HEK293 (cell line): ENCODE data around the gene ZNF597.

Experiments used
- CTCF ChIA-PET: fragments of 350-600 bp; formaldehyde crosslinking; extraction: SDS; loops from one replicate; lab custom pipeline; 2021; ENCODE audit warnings: antibody characterized with exemption; lab: Yijun Ruan, JAX
- POLR2A ChIA-PET: fragments of 300-600 bp; formaldehyde crosslinking; extraction: SDS; loops from one replicate; lab custom pipeline; 2020; ENCODE audit warnings: antibody characterized with exemption, inconsistent platforms; lab: Yijun Ruan, JAX
- H3K27ac ChIP-seq: fragments of 200-500 bp; sonication (Bioruptor generic); 2 replicates; pipeline ENCODE4 v1.5.1; 2014; ENCODE audit warnings: low read depth, low read length, control low read depth, inconsistent platforms; ENCODE audit errors: extremely low read depth
- H3K36me3 ChIP-seq, 2 experiments: fragments of 200-500 bp in 1 of 2; sonication (Bioruptor generic) in 1 of 2; 1 replicate in 1 of 2; 2 replicates in 1 of 2; pipeline ENCODE4 v1.5.1; 2014 to 2017; ENCODE audit warnings: inconsistent platforms in 2 of 2, low read length in 2 of 2; ENCODE audit not compliant: control insufficient read depth in 2 of 2, insufficient read depth in 1 of 2
- H3K4me1 ChIP-seq: fragments of 200-500 bp; sonication (Bioruptor generic); 2 replicates; pipeline ENCODE4 v1.5.1; 2014; ENCODE audit warnings: mild to moderate bottlenecking, low read length, inconsistent platforms; ENCODE audit not compliant: control insufficient read depth, insufficient read depth
- H3K4me3 ChIP-seq: 2 replicates; pipeline ENCODE4 v1.5.1; 2011; ENCODE audit warnings: low read depth, mild to moderate bottlenecking, control low read depth, low read length, moderate library complexity
- H3K9me3 ChIP-seq: fragments of 200-500 bp; sonication (Bioruptor generic); 2 replicates; pipeline ENCODE4 v1.5.1; 2014; ENCODE audit warnings: low read depth, low read length, inconsistent platforms; ENCODE audit not compliant: control insufficient read depth, insufficient read depth
- KLF1 ChIP-seq: fragments of 450-650 bp; formaldehyde crosslinking; IDR thresholded peaks from 2 replicates; pipeline ENCODE4 v1.5.1; 2016; ENCODE audit warnings: missing biosample characterization, missing genetic modification characterization
- KLF16 ChIP-seq: fragments of 450-650 bp; formaldehyde crosslinking; IDR thresholded peaks from 2 replicates; pipeline ENCODE4 v1.5.1; 2017; ENCODE audit warnings: missing biosample characterization, missing genetic modification characterization
- MEIS1 ChIP-seq: sonication (generic); formaldehyde crosslinking; IDR thresholded peaks from 2 replicates; pipeline ENCODE4 v1.8.1; 2022; ENCODE audit warnings: missing genetic modification reagents, mild to moderate bottlenecking, borderline replicate concordance
- SCRT2 ChIP-seq: fragments of 450-650 bp; formaldehyde crosslinking; IDR thresholded peaks from 2 replicates; pipeline ENCODE4 v1.5.1; 2016; ENCODE audit warnings: missing biosample characterization, missing genetic modification characterization
- TCF7L2 ChIP-seq: IDR thresholded peaks from 2 replicates; pipeline ENCODE4 v1.6.1; 2011; ENCODE audit warnings: low read depth, mild to moderate bottlenecking, inconsistent platforms, low read length, moderate library complexity, borderline replicate concordance
- ZBTB10 ChIP-seq: fragments of 450-650 bp; formaldehyde crosslinking; IDR thresholded peaks from 2 replicates; pipeline ENCODE4 v1.5.1; 2016; ENCODE audit warnings: missing biosample characterization, missing genetic modification characterization
- ZFHX2 ChIP-seq: fragments of 450-650 bp; formaldehyde crosslinking; conservative IDR thresholded peaks from 2 replicates; pipeline ENCODE4 v1.5.1; 2016; ENCODE audit warnings: missing biosample characterization, missing genetic modification characterization
- ZNF10 ChIP-seq: fragments of 450-650 bp; formaldehyde crosslinking; IDR thresholded peaks from 2 replicates; pipeline ENCODE4 v1.5.1; 2017; ENCODE audit warnings: missing biosample characterization, missing genetic modification characterization
- ZNF114 ChIP-seq: fragments of 450-650 bp; formaldehyde crosslinking; IDR thresholded peaks from 2 replicates; pipeline ENCODE4 v1.5.0; 2017; ENCODE audit warnings: missing biosample characterization, missing genetic modification characterization
- ZNF132 ChIP-seq: fragments of 450-650 bp; formaldehyde crosslinking; IDR thresholded peaks from 2 replicates; pipeline ENCODE4 v1.5.1; 2017; ENCODE audit warnings: missing biosample characterization, missing genetic modification characterization, borderline replicate concordance
- ZNF155 ChIP-seq: fragments of 450-650 bp; formaldehyde crosslinking; IDR thresholded peaks from 2 replicates; pipeline ENCODE4 v1.5.1; 2016; ENCODE audit warnings: missing biosample characterization, missing genetic modification characterization
- ZNF18 ChIP-seq: fragments of 450-650 bp; formaldehyde crosslinking; IDR thresholded peaks from 2 replicates; pipeline ENCODE4 v1.5.1; 2016; ENCODE audit warnings: missing biosample characterization, missing genetic modification characterization
- ZNF221 ChIP-seq: fragments of 450-650 bp; formaldehyde crosslinking; IDR thresholded peaks from 2 replicates; pipeline ENCODE4 v1.5.1; 2017; ENCODE audit warnings: missing biosample characterization, missing genetic modification characterization, borderline replicate concordance
- ZNF248 ChIP-seq: fragments of 450-650 bp; formaldehyde crosslinking; IDR thresholded peaks from 2 replicates; pipeline ENCODE4 v1.5.1; 2017; ENCODE audit warnings: missing biosample characterization, missing genetic modification characterization
- ZNF350 ChIP-seq: fragments of 450-650 bp; formaldehyde crosslinking; IDR thresholded peaks from 2 replicates; pipeline ENCODE4 v1.5.0; 2017; ENCODE audit warnings: missing biosample characterization, mild to moderate bottlenecking, missing genetic modification characterization
- ZNF366 ChIP-seq: fragments of 450-650 bp; formaldehyde crosslinking; conservative IDR thresholded peaks from 2 replicates; pipeline ENCODE4 v1.5.1; 2016; ENCODE audit warnings: missing biosample characterization, missing genetic modification characterization
- ZNF398 ChIP-seq: fragments of 450-650 bp; formaldehyde crosslinking; IDR thresholded peaks from 2 replicates; pipeline ENCODE4 v1.5.1; 2017; ENCODE audit warnings: missing biosample characterization, missing genetic modification characterization
- ZNF530 ChIP-seq: fragments of 450-650 bp; formaldehyde crosslinking; IDR thresholded peaks from 2 replicates; pipeline ENCODE4 v1.5.1; 2016; ENCODE audit warnings: low read depth, missing biosample characterization, missing genetic modification characterization
- ZNF558 ChIP-seq: fragments of 450-650 bp; formaldehyde crosslinking; IDR thresholded peaks from 2 replicates; pipeline ENCODE4 v1.5.1; 2016; ENCODE audit warnings: missing biosample characterization, missing genetic modification characterization
- ZNF571 ChIP-seq: fragments of 450-650 bp; formaldehyde crosslinking; IDR thresholded peaks from 2 replicates; pipeline ENCODE4 v1.5.0; 2017; ENCODE audit warnings: missing biosample characterization, missing genetic modification characterization
- ZNF580 ChIP-seq: fragments of 450-650 bp; formaldehyde crosslinking; IDR thresholded peaks from 2 replicates; pipeline ENCODE4 v1.5.1; 2016; ENCODE audit warnings: missing biosample characterization, missing genetic modification characterization
- ZNF623 ChIP-seq: fragments of 450-650 bp; formaldehyde crosslinking; IDR thresholded peaks from 2 replicates; pipeline ENCODE4 v1.5.1; 2016; ENCODE audit warnings: missing biosample characterization, missing genetic modification characterization
- ZNF645 ChIP-seq: fragments of 450-650 bp; formaldehyde crosslinking; IDR thresholded peaks from 2 replicates; pipeline ENCODE4; 2016; ENCODE audit warnings: missing biosample characterization, missing genetic modification characterization
- ZNF660 ChIP-seq: fragments of 450-650 bp; IDR thresholded peaks from 2 replicates; pipeline ENCODE4 v1.5.1; 2018; ENCODE audit warnings: missing biosample characterization, mild to moderate bottlenecking, missing genetic modification characterization
- ZNF837 ChIP-seq: fragments of 450-650 bp; formaldehyde crosslinking; IDR thresholded peaks from 2 replicates; pipeline ENCODE4 v1.5.1; 2016; ENCODE audit warnings: missing biosample characterization, missing genetic modification characterization
- ZSCAN23 ChIP-seq: fragments of 450-650 bp; formaldehyde crosslinking; IDR thresholded peaks from 2 replicates; pipeline ENCODE4 v1.5.1; 2016; ENCODE audit warnings: missing biosample characterization, missing genetic modification characterization
- ZSCAN4 ChIP-seq: fragments of 450-650 bp; formaldehyde crosslinking; IDR thresholded peaks from 2 replicates; pipeline ENCODE4 v1.5.1; 2017; ENCODE audit warnings: missing biosample characterization, missing genetic modification characterization

Gene ZNF597

GRCh38 chr16:3443108-3444031 is at the start of gene ZNF597, which contains the start of gene NAA60:
Gene ZNF597, minus strand, starts transcription at chr16:3443504. Its CDS starts 351 bp downstream, at chr16:3443153.
Gene NAA60, plus strand, starts transcription at chr16:3443680. Its CDS starts 32,548 bp downstream, at chr16:3476228.
- Histone ChIP-seq H3K36me3 (peaks cover 8 to 33% of the 10 kb centered on the region in 2 experiments; a peak in 2 of 3 replicates), H3K27ac (peak within 1 kb of the TSS; percentile 32; the same call in 1 of the 2 replicates), H3K9me3 (no peaks in the 10 kb centered on the region), H3K4me3 (peak within 1 kb of the TSS; percentile 61), H3K4me1 (no peaks in the 10 kb centered on the region)
- ChIA-PET POLR2A (interaction anchor here (0.6 to 3.3 kb wide), 12 partner anchors 11 to 293 kb away, joined by 3 to 33 read pairs (median 6); partner anchors contain the start of genes CLUAP1, ZNF174, ZNF263 and ZSCAN32), CTCF (interaction anchor here (0.6 to 1.0 kb wide), 3 partner anchors 14 to 811 kb away, joined by 3 read pairs; no protein-coding TSS in a partner anchor)
- TF ChIP-seq KLF16 (no peak; the same call in 1 of the 2 replicates), SCRT2 (peak; percentile 84), ZNF350 (tag by site-specific recombination) (no peak), ZFHX2 (tag by site-specific recombination) (peak; percentile 80), ZNF398 (tag by site-specific recombination) (peak; percentile 77; the same call in 1 of the 2 replicates), ZNF645 (tag by site-specific recombination) (no peak), ZBTB10 (tag by site-specific recombination) (peak; percentile 37; the same call in 1 of the 2 replicates), TCF7L2 (no peak), MEIS1 (no peak), ZNF155 (tag by site-specific recombination) (no peak), ZSCAN4 (no peak), ZNF623 (tag by site-specific recombination) (no peak), ZNF571 (no peak), ZNF580 (peak; percentile 74), ZNF248 (tag by site-specific recombination) (no peak), ZNF10 (tag by site-specific recombination) (no peak), ZNF530 (tag by site-specific recombination) (no peak), ZNF132 (tag by site-specific recombination) (no peak), ZSCAN23 (tag by site-specific recombination) (no peak), ZNF114 (no peak), ZNF837 (tag by site-specific recombination) (peak; percentile 93), ZNF366 (peak; percentile 64), KLF1 (no peak), ZNF558 (tag by site-specific recombination) (no peak), ZNF221 (tag by site-specific recombination) (no peak), ZNF660 (no peak), ZNF18 (tag by site-specific recombination) (no peak)
